Neural progenitor cell (in vitro differentiated cells): ENCODE measurements around the gene NOVA1.

Source experiments
- EZH2 ChIP-seq: fragments of 200-600 bp; sonication (generic); IDR thresholded peaks from 2 replicates; pipeline ENCODE4 v1.6.1; 2017; ENCODE audit warnings: antibody characterized with exemption, mild to moderate bottlenecking, moderate library complexity
- EZH2phosphoT487 ChIP-seq: fragments of 200-600 bp; sonication (generic); IDR thresholded peaks from 2 replicates; pipeline ENCODE4 v1.6.1; 2017; ENCODE audit warnings: antibody characterized with exemption
- TF ChIP-seq, protein P1 (sequence below): fragments of 200-600 bp; sonication (generic); IDR thresholded peaks from 2 replicates; pipeline ENCODE4 v1.5.1; 2017; ENCODE audit warnings: antibody characterized with exemption, mild to moderate bottlenecking

GRCh38 chr14:26484562-26484961 is 113.3 kb downstream of the NOVA1 start:
- TF ChIP-seq, protein P1, sequence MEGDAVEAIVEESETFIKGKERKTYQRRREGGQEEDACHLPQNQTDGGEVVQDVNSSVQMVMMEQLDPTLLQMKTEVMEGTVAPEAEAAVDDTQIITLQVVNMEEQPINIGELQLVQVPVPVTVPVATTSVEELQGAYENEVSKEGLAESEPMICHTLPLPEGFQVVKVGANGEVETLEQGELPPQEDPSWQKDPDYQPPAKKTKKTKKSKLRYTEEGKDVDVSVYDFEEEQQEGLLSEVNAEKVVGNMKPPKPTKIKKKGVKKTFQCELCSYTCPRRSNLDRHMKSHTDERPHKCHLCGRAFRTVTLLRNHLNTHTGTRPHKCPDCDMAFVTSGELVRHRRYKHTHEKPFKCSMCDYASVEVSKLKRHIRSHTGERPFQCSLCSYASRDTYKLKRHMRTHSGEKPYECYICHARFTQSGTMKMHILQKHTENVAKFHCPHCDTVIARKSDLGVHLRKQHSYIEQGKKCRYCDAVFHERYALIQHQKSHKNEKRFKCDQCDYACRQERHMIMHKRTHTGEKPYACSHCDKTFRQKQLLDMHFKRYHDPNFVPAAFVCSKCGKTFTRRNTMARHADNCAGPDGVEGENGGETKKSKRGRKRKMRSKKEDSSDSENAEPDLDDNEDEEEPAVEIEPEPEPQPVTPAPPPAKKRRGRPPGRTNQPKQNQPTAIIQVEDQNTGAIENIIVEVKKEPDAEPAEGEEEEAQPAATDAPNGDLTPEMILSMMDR, result no peak
- TF ChIP-seq EZH2, result no peak
- TF ChIP-seq EZH2phosphoT487, result no peak
